Measurements from ENCODE around the gene PRKCD.

The PRKCD gene

DNA sequence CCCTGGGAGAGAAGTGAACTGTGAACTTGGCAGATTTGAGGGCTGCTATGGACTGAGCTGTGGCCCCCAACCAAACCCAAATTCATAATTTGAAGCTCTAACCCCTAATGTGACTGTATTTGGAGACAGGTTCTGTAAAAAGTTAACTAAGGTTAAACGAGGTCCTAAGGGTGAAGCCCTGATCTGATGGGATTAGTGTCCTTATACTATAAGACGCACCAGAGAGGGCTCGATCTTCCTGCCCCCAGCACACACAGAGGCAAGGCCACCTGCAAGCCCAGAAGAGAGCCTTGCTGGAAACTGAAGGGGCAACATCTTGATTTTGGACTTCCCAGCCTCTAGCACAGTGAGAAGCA, 60.8 kb downstream of the PRKCD start:
- peaks cover 4% of the 10 kb centered on the region for H3K27me3 Mint-ChIP-seq (ENCODE audit: low read depth, poor library complexity)
- no peak for DNase-seq
- H3K4me1 Mint-ChIP-seq = peaks cover 6% of the 10 kb centered on the region
- H3K36me3 Mint-ChIP-seq (ENCODE audit: low read depth) = peaks cover 31% of the 10 kb centered on the region
- peak overlapping the region; percentile 35 for H3K27ac Mint-ChIP-seq
- no peaks in the 10 kb centered on the region for H3K9me3 Mint-ChIP-seq
- TF ChIP-seq, protein P1, sequence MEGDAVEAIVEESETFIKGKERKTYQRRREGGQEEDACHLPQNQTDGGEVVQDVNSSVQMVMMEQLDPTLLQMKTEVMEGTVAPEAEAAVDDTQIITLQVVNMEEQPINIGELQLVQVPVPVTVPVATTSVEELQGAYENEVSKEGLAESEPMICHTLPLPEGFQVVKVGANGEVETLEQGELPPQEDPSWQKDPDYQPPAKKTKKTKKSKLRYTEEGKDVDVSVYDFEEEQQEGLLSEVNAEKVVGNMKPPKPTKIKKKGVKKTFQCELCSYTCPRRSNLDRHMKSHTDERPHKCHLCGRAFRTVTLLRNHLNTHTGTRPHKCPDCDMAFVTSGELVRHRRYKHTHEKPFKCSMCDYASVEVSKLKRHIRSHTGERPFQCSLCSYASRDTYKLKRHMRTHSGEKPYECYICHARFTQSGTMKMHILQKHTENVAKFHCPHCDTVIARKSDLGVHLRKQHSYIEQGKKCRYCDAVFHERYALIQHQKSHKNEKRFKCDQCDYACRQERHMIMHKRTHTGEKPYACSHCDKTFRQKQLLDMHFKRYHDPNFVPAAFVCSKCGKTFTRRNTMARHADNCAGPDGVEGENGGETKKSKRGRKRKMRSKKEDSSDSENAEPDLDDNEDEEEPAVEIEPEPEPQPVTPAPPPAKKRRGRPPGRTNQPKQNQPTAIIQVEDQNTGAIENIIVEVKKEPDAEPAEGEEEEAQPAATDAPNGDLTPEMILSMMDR (IDR thresholded peaks at IDR 0.05) = no peak
- H3K4me3 Mint-ChIP-seq = no peak overlapping the region

DNA sequence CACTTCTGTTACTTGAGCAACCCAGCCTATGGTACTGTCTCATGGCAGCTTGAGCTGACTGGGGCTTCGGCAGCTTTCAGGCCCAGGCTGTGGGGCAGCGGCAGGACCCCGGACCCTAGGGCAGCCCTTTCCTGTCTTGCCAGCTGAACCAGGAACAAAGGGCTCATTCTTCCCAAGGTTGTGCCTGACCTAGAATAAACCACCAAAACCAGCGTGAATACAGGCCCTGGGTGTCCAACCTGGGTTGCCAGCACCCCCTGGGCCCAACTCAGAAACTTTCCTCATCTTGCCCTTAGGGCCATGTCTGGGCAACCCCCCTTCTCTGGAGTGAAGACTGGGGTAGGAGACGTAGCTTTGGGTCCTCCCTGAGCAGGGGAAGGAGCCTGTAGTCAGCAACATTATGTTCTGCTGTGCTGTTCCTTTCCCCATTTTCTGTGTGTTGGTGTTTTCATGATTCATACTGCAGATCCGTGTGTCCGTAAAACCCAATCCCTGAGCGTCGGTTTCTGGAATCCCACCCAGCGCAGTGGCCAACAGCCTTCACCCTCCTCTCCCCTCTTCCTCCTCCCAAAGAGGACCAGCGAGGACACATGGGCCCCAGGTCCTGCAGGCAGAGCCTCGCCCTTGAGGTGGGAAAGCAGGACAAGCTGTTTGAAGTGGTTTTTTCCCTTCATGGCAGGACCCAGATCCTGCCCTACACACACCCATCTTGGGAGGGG, 61.3 kb downstream of the PRKCD start:
- peaks cover 6% of the 10 kb centered on the region for H3K4me1 Mint-ChIP-seq
- no peak for DNase-seq
- peaks cover 4% of the 10 kb centered on the region for H3K27me3 Mint-ChIP-seq (ENCODE audit: low read depth, poor library complexity)
- H3K9me3 Mint-ChIP-seq = no peaks in the 10 kb centered on the region
- H3K27ac Mint-ChIP-seq = peak overlapping the region; percentile 84
- peaks cover 33% of the 10 kb centered on the region for H3K36me3 Mint-ChIP-seq (ENCODE audit: low read depth)
- no peak overlapping the region for H3K4me3 Mint-ChIP-seq
- TF ChIP-seq, protein P1 (IDR thresholded peaks at IDR 0.05) = no peak

DNA sequence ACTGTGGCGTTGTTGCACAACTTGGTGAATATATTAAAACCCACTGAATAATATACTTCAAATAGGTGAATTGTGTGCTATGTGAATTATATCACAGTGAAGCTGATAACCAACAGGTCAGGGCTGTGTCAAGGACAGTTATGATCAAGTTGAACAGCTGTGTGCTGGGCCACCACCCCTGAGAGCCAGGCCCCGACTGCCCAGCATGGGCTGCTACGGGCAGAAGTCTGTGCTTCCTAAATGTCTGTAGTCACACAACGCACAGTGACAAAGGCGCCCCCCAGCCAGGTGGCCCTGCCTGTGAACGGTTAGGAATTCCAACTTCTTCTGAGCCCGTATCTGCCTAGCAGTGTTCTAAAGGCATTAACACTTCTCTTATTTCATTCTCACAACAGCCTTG, 62.0 kb downstream of the PRKCD start:
- no peaks in the 10 kb centered on the region for H3K9me3 Mint-ChIP-seq
- TF ChIP-seq, protein P1 (IDR thresholded peaks at IDR 0.05) = no peak
- H3K4me1 Mint-ChIP-seq = peaks cover 6% of the 10 kb centered on the region
- peaks cover 2% of the 10 kb centered on the region for H3K27me3 Mint-ChIP-seq (ENCODE audit: low read depth, poor library complexity)
- H3K36me3 Mint-ChIP-seq (ENCODE audit: low read depth) = peaks cover 38% of the 10 kb centered on the region
- no peak for DNase-seq
- peak overlapping the region; percentile 84 for H3K27ac Mint-ChIP-seq
- no peak overlapping the region for H3K4me3 Mint-ChIP-seq

DNA sequence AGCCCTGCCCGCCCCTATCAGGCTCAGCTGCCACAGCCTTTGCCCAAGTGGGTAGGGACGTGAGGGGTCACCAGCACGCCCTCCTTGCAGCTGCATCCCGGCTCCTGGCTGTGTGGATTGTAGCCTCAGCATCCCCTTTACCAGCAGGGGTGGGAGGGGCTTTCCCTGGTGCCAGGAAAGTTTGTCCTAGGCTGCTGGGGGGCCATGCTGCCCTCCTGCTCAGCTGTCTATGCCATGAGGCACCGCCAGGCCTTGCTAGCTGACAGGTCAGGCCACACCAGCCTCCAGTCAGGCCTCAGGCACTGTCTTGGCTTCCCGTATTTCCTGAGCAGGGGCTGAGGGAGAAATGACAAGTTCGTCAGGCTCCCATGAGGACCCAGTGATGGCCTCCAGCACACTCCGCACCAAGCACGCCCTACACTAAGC, 62.5 kb downstream of the PRKCD start:
- DNase-seq = no peak
- peaks cover 6% of the 10 kb centered on the region for H3K4me1 Mint-ChIP-seq
- no peak overlapping the region for H3K27ac Mint-ChIP-seq
- H3K4me3 Mint-ChIP-seq = no peak overlapping the region
- TF ChIP-seq, protein P1 (IDR thresholded peaks at IDR 0.05) = no peak
- H3K27me3 Mint-ChIP-seq (ENCODE audit: low read depth, poor library complexity) = no peaks in the 10 kb centered on the region
- H3K9me3 Mint-ChIP-seq = no peaks in the 10 kb centered on the region
- H3K36me3 Mint-ChIP-seq (ENCODE audit: low read depth) = peaks cover 42% of the 10 kb centered on the region

DNA sequence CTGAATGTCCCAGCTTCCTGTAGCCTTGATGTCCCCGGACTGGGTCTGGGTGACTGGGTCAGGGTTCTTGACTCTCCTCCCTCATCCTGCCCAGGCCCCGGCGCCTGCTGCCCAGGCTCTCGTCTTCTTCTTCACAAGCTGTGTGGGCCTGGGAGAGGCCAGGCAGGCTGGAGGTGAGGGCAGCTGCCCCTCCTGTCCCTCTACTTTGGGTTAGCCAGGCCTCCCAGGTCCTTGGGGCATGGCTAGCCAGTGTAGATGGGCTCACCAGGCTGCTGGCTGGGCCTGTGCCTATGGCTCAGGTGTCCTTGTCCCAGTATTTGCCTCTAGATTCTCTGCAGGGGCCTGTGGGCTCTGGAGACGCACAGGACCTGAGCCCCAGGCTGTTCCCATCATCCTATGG, 63.0 kb downstream of the PRKCD start:
- TF ChIP-seq, protein P1 (IDR thresholded peaks at IDR 0.05) = no peak
- Mint-ChIP-seq H3K36me3 (ENCODE audit: low read depth) (peaks cover 46% of the 10 kb centered on the region), H3K4me1 (peaks cover 6% of the 10 kb centered on the region), H3K4me3 (no peak overlapping the region), H3K27ac (peak overlapping the region; percentile 33), H3K27me3 (ENCODE audit: low read depth, poor library complexity) (no peaks in the 10 kb centered on the region), H3K9me3 (no peaks in the 10 kb centered on the region)
- DNase-seq = no peak

DNA sequence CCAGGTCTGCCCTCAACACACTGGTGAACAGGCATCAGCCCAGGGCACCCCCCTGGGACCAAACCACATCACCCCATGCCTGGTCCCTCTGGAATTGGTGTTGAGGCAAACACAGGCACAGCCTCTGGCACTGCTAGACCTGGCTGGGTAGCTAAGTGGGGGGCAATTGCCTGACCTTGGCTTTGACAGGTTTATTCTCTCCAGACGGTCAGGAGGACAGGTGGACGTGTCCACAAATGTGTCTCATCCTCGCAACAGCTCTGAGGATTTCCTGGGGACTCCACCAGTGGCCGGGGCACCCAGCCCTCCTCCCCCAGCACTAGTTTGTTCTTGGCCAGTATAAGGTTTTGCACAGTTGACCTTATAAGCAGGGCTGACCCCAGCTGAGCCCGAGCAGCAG, 63.5 kb downstream of the PRKCD start:
- Mint-ChIP-seq H3K9me3 (no peaks in the 10 kb centered on the region), H3K27ac (no peak overlapping the region), H3K4me3 (no peak overlapping the region), H3K4me1 (peaks cover 6% of the 10 kb centered on the region), H3K36me3 (ENCODE audit: low read depth) (peaks cover 47% of the 10 kb centered on the region), H3K27me3 (ENCODE audit: low read depth, poor library complexity) (no peaks in the 10 kb centered on the region)
- DNase-seq = no peak
- TF ChIP-seq, protein P1 (IDR thresholded peaks at IDR 0.05) = no peak

Measured in nephron progenitor cell (in vitro differentiated cells).